GM23338 (cell line): ENCODE measurements around the gene PLEKHO1. TPM values are rescaled to one million over a fixed set of nuclear protein-coding genes. Genes with fewer than 3 reads are reported as not detected.

Experiments used
- ATAC-seq: fragments of 200-7000 bp; cut with Tn5 transposase; 3 replicates; pipeline ENCODE4 v1.9.1; 2020
- DNase-seq: peaks from one replicate; pipeline ENCODE4 v3.0.0-alpha.2; 2015; ENCODE audit warnings: low spot score
- H2AFZ ChIP-seq: fragments of 200-600 bp; sonication (generic); 2 replicates; pipeline ENCODE4 v1.8.0; 2016; ENCODE audit warnings: antibody characterized with exemption, mild to moderate bottlenecking, moderate library complexity
- H3F3A ChIP-seq: fragments of 200-600 bp; sonication (generic); replicated peaks from 2 replicates; pipeline ENCODE4 v1.8.0; 2017; ENCODE audit warnings: antibody characterized with exemption, mixed run types, low read depth
- H3K27ac ChIP-seq: fragments of 200-600 bp; sonication (generic); 2 replicates; pipeline ENCODE4 v1.6.1; 2016; ENCODE audit warnings: low read depth
- H3K27me3 ChIP-seq: fragments of 200-600 bp; sonication (generic); 2 replicates; pipeline ENCODE4 v1.8.0; 2016; ENCODE audit warnings: mild to moderate bottlenecking, mixed run types, moderate library complexity; ENCODE audit not compliant: insufficient read depth
- H3K36me3 ChIP-seq: fragments of 200-600 bp; sonication (generic); 2 replicates; pipeline ENCODE4 v1.8.0; 2016; ENCODE audit warnings: mild to moderate bottlenecking; ENCODE audit not compliant: insufficient read depth
- H3K4me1 ChIP-seq: fragments of 200-600 bp; sonication (generic); 2 replicates; pipeline ENCODE4 v1.8.0; 2016; ENCODE audit warnings: mild to moderate bottlenecking, moderate library complexity; ENCODE audit not compliant: insufficient read depth
- H3K4me2 ChIP-seq: fragments of 200-600 bp; sonication (generic); 2 replicates; pipeline ENCODE4 v1.7.1; 2017; ENCODE audit warnings: mixed run types
- H3K4me3 ChIP-seq: fragments of 200-600 bp; sonication (generic); 2 replicates; pipeline ENCODE4 v1.6.1; 2016; ENCODE audit warnings: mixed run types
- H3K79me2 ChIP-seq: fragments of 200-600 bp; sonication (generic); replicated peaks from 2 replicates; pipeline ENCODE4 v1.8.0; 2017; ENCODE audit warnings: mild to moderate bottlenecking; ENCODE audit not compliant: insufficient read depth
- H3K9me2 ChIP-seq: fragments of 200-600 bp; sonication (generic); 2 replicates; pipeline ENCODE4 v1.8.0; 2017; ENCODE audit not compliant: insufficient read depth
- H4K20me1 ChIP-seq: fragments of 200-600 bp; sonication (generic); replicated peaks from 2 replicates; pipeline ENCODE4 v1.8.0; 2017; ENCODE audit warnings: mild to moderate bottlenecking; ENCODE audit not compliant: insufficient read depth
- H3K27ac Mint-ChIP-seq: 2 replicates; pipeline ENCODE4 v1.8.0; 2020; ENCODE audit warnings: inconsistent platforms, mild to moderate bottlenecking, moderate library complexity, mixed read lengths
- H3K27me3 Mint-ChIP-seq: 3 replicates; pipeline ENCODE4 v1.8.0; 2022; ENCODE audit warnings: low read depth, mild to moderate bottlenecking, moderate library complexity, mixed read lengths, inconsistent platforms; ENCODE audit not compliant: insufficient read depth, poor library complexity
- H3K36me3 Mint-ChIP-seq: 3 replicates; pipeline ENCODE4 v1.8.0; 2021; ENCODE audit warnings: low read depth, mild to moderate bottlenecking, inconsistent platforms, moderate library complexity, mixed read lengths
- H3K4me1 Mint-ChIP-seq: 3 replicates; pipeline ENCODE4 v1.8.0; 2020; ENCODE audit warnings: mild to moderate bottlenecking, inconsistent platforms, mixed read lengths
- H3K4me3 Mint-ChIP-seq: 3 replicates; pipeline ENCODE4 v1.8.0; 2021; ENCODE audit warnings: moderate library complexity, mild to moderate bottlenecking, inconsistent platforms, mixed read lengths
- H3K9me3 Mint-ChIP-seq: 3 replicates; pipeline ENCODE4 v1.8.0; 2020; ENCODE audit warnings: moderate library complexity, mild to moderate bottlenecking, inconsistent platforms, mixed read lengths
- CREB1 ChIP-seq: fragments of 250-450 bp; sonication (Bioruptor Pico); IDR thresholded peaks from 2 replicates; pipeline ENCODE4 v1.5.0; 2020; ENCODE audit warnings: low read depth, mild to moderate bottlenecking, moderate library complexity
- CTCF ChIP-seq, 2 experiments: fragments of 200-600 bp in 1 of 2; sonication (generic) in 1 of 2; conservative IDR thresholded peaks; 2 replicates each; pipeline versions ENCODE4 v1.5.1 to v1.6.1; 2016 to 2017; ENCODE audit warnings: antibody characterized with exemption in 2 of 2, low read depth in 2 of 2, mild to moderate bottlenecking in 2 of 2, moderate library complexity in 1 of 2
- ETS1 ChIP-seq: IDR thresholded peaks from 2 replicates; pipeline ENCODE4 v1.6.1; 2016; ENCODE audit warnings: antibody characterized with exemption
- EZH2 ChIP-seq: fragments of 200-600 bp; sonication (generic); IDR thresholded peaks from one replicate; pipeline ENCODE4 v1.8.0; 2017; ENCODE audit warnings: antibody characterized with exemption, mild to moderate bottlenecking, low read depth; ENCODE audit not compliant: unreplicated experiment
- JUNB ChIP-seq: IDR thresholded peaks from one replicate; pipeline ENCODE4 v1.6.1; 2016; ENCODE audit warnings: antibody characterized with exemption; ENCODE audit not compliant: unreplicated experiment
- NANOG ChIP-seq: IDR thresholded peaks from 2 replicates; pipeline ENCODE4 v1.6.1; 2016; ENCODE audit warnings: antibody characterized with exemption, borderline replicate concordance
- POLR2AphosphoS5 ChIP-seq: IDR thresholded peaks from 2 replicates; pipeline ENCODE4 v1.6.1; 2016; ENCODE audit warnings: antibody characterized with exemption, low read depth
- REST ChIP-seq: IDR thresholded peaks from one replicate; pipeline ENCODE4 v1.6.1; 2018; ENCODE audit warnings: antibody characterized with exemption; ENCODE audit not compliant: unreplicated experiment
- STAT1 ChIP-seq: IDR thresholded peaks from one replicate; pipeline ENCODE4 v1.6.1; 2016; ENCODE audit warnings: antibody characterized with exemption; ENCODE audit not compliant: unreplicated experiment
- ZNF114 ChIP-seq: fragments of 250-450 bp; sonication (Bioruptor Pico); IDR thresholded peaks from 2 replicates; pipeline ENCODE4 v1.5.0; 2020; ENCODE audit warnings: mild to moderate bottlenecking, moderate library complexity
- ZNF331 ChIP-seq: fragments of 250-450 bp; sonication (Bioruptor Pico); IDR thresholded peaks from 2 replicates; pipeline ENCODE4 v1.5.0; 2020; ENCODE audit warnings: low read depth, mild to moderate bottlenecking, moderate library complexity
- ZNF462 ChIP-seq: fragments of 250-450 bp; sonication (Bioruptor Pico); IDR thresholded peaks from 2 replicates; pipeline ENCODE4 v1.5.0; 2020; ENCODE audit warnings: mild to moderate bottlenecking, moderate library complexity
- polyA plus RNA-seq: library from polyadenylated mRNA; unstranded; fragments of >200 nt; fragmentation: Nextera tagmentation; extraction: Ambion mirVana; gene quantifications from 2 replicates; pipeline ENCODE4 v1.2.1, GENCODE V29; 2016
- total RNA-seq: library from RNA; depleted of rRNA; stranded (reverse); fragments of >200 nt; shearing (Covaris generic); gene quantifications from 2 replicates; pipeline ENCODE4 v1.2.3, GENCODE V29; 2014

PLEKHO1 gene
- total and polyA plus RNA-seq, 2 experiments from 2014 or later: 34.3 to 36.7 TPM

- Histone ChIP-seq H3K4me3 (no peak overlapping the region), H3K79me2 (no peaks in the 10 kb centered on the region), H2AFZ (peak overlapping the region; percentile 38; the same call in 1 of the 2 replicates), H3K27me3 (no peaks in the 10 kb centered on the region), H3K9me2 (no peaks in the 10 kb centered on the region), H3F3A (no peaks in the 10 kb centered on the region), H3K27ac (no peak overlapping the region), H4K20me1 (no peaks in the 10 kb centered on the region), H3K36me3 (no peaks in the 10 kb centered on the region), H3K4me1 (no peaks in the 10 kb centered on the region), H3K4me2 (no peak overlapping the region)
- Mint-ChIP-seq H3K4me3 (no peak overlapping the region), H3K9me3 (no peaks in the 10 kb centered on the region), H3K27me3 (peaks cover 3% of the 10 kb centered on the region), H3K27ac (no peak overlapping the region), H3K4me1 (no peaks in the 10 kb centered on the region), H3K36me3 (no peaks in the 10 kb centered on the region)
- TF ChIP-seq POLR2AphosphoS5 (no peak), STAT1 (no peak), ZNF331 (CRISPR knock-in tag) (no peak), CTCF (conservative IDR thresholded peaks at IDR 0.05; ENCODE audit: low read depth in 2 of 2) (no peak), EZH2 (no peak), REST (no peak), ZNF114 (CRISPR knock-in tag) (no peak), CREB1 (CRISPR knock-in tag) (no peak), ETS1 (no peak), JUNB (no peak), ZNF462 (no peak), NANOG (no peak)
- ATAC-seq: no peak
- DNase-seq: no peak
Observed at GRCh38 chr1:150207281-150207971, 57.7 kb downstream of the PLEKHO1 start.
